ENCODE data around the gene ZNF780B.
A peak's percentile ranks its signal among the peaks of the same experiment; 100 is the strongest.
"Not testable (repeated sequence)": the region's sequence is repeated elsewhere in the genome, so short reads cannot be mapped to it uniquely, and the experiment has no call there.

ZNF780B gene

GRCh38 chr19:40038047-40038446 lies 18.0 kb downstream of the ZNF780B start:
- not testable (repeated sequence) for DNase-seq (ENCODE audit: low read depth in 2 of 2)

- DNase-seq (ENCODE audit: low read depth in 2 of 2) = no peak
Observed at GRCh38 chr19:40035996-40036395, 20.0 kb downstream of the ZNF780B start.

- DNase-seq (ENCODE audit: low read depth in 2 of 2) = no peak
Observed at GRCh38 chr19:40033989-40034560, 22.0 kb downstream of the ZNF780B start.

GRCh38 chr19:40026597-40026970 lies 29.4 kb downstream of the ZNF780B start:
- no peak for DNase-seq (ENCODE audit: low read depth in 2 of 2)

- no peak for DNase-seq (ENCODE audit: low read depth in 2 of 2)
Observed at GRCh38 chr19:40025938-40026596, 30.0 kb downstream of the ZNF780B start.

GRCh38 chr19:40023969-40024368 lies 32.1 kb downstream of the ZNF780B start:
- no peak for DNase-seq (ENCODE audit: low read depth in 2 of 2)

- no peak for DNase-seq (ENCODE audit: low read depth in 2 of 2)
Observed at GRCh38 chr19:40013991-40014390, 42.0 kb downstream of the ZNF780B start.

GRCh38 chr19:40009674-40010073 lies 46.4 kb downstream of the ZNF780B start:
- no peak for DNase-seq (ENCODE audit: low read depth in 2 of 2)

GRCh38 chr19:40006273-40006691 lies 49.7 kb downstream of the ZNF780B start:
- DNase-seq (ENCODE audit: low read depth in 2 of 2) = no peak

GRCh38 chr19:40005691-40006272 lies 50.2 kb downstream of the ZNF780B start:
- DNase-seq (ENCODE audit: low read depth in 2 of 2) = no peak

- DNase-seq (ENCODE audit: low read depth in 2 of 2) = no peak
Observed at GRCh38 chr19:39998501-39998900, 57.5 kb downstream of the ZNF780B start.

GRCh38 chr19:39997638-39998216 lies 58.3 kb downstream of the ZNF780B start:
- DNase-seq (ENCODE audit: low read depth in 2 of 2) = no peak

GRCh38 chr19:39996811-39997637 lies 59.0 kb downstream of the ZNF780B start, which contains the start of gene ZNF546:
Gene ZNF546, plus strand, starts transcription at chr19:39997060. Its CDS starts 1,267 bp downstream, at chr19:39998327.
- DNase-seq (ENCODE audit: low read depth in 2 of 2) = peak; percentile 87 to 88

GRCh38 chr19:39996218-39996810 lies 59.7 kb downstream of the ZNF780B start:
- peak in 1 of 2 donors; percentile 12 for DNase-seq (ENCODE audit: low read depth in 2 of 2)

GRCh38 chr19:39995794-39996193 lies 60.2 kb downstream of the ZNF780B start:
- DNase-seq (ENCODE audit: low read depth in 2 of 2) = no peak

GRCh38 chr19:39994361-39994760 lies 61.7 kb downstream of the ZNF780B start:
- no peak for DNase-seq (ENCODE audit: low read depth in 2 of 2)

- no peak for DNase-seq (ENCODE audit: low read depth in 2 of 2)
Observed at GRCh38 chr19:39993605-39994004, 62.4 kb downstream of the ZNF780B start.

GRCh38 chr19:39987596-39987995 lies 68.4 kb downstream of the ZNF780B start:
- no peak for DNase-seq (ENCODE audit: low read depth in 2 of 2)

- DNase-seq (ENCODE audit: low read depth in 2 of 2) = no peak
Observed at GRCh38 chr19:39987167-39987566, 68.9 kb downstream of the ZNF780B start.

GRCh38 chr19:39986643-39987042 lies 69.4 kb downstream of the ZNF780B start:
- no peak for DNase-seq (ENCODE audit: low read depth in 2 of 2)

GRCh38 chr19:39983695-39984300 lies 72.2 kb downstream of the ZNF780B start:
- DNase-seq (ENCODE audit: low read depth in 2 of 2) = no peak

Data from stimulated activated CD8-positive, alpha-beta memory T cell treated with anti-CD3 and anti-CD28 coated beads, Interleukin-15, amount 100 ng/mL, for 4 hours (primary cell).